ENCODE results near the gene SPRTN.
"Not testable (repeated sequence)": the region's sequence is repeated elsewhere in the genome, so short reads cannot be mapped to it uniquely, and the experiment has no call there.

SPRTN gene

DNA sequence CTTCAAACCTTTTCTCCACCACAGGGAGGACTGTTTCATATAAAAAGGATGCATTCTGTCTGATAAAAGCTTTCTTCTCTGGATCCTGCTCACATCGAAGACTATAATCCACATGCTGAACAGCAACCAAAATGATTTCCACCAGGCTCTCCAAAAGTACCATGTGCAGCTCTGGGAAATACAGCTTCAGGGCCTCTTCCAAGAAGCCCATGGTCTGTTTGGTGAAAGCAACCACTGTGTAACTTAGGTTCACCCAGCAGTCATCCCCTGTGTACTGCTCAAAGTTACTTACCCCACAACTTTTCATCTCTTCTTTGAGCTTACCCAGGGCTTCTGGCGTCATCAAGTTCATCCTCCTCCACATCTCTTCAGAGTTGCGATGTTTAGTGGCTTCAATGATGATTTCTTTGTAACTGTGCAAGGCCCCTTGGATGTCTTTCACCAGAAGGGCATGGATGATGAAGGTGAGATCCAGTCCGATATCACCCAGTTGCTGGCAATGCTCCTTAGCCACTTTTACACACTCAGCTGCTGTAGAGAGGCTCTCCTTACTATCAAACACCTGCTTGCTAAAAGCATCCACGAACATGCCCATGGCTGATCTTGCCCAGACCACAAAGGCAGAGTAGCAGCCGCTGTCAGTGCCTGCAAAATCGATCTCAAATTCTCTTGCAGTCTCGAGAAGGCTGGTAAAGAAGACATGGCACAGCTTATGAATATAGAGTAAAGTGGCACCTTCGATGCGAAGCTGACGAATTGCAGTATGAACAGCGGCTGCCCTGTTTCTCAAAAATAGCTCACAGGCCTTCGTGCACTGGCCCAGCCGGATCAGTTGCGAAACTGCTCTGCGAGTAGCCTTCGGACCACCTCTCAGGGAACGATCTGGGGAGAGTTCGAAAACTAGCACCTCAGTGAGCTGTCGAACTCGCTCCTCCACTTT is 2.2 kb upstream of the SPRTN start:
- no peak for DNase-seq (ENCODE audit: low spot score)
- Histone ChIP-seq H3K4me3 (peak overlapping the region; percentile 92), H3K27ac (no peak overlapping the region)
- no peak for TF ChIP-seq CTCF (IDR thresholded peaks at IDR 0.05)

- peak overlapping the region; percentile 91 to 93 for H3K27ac ChIP-seq
These were observed 1.0 kb upstream of the SPRTN start for GRCh38 chr1:231337043-231337471.

DNA sequence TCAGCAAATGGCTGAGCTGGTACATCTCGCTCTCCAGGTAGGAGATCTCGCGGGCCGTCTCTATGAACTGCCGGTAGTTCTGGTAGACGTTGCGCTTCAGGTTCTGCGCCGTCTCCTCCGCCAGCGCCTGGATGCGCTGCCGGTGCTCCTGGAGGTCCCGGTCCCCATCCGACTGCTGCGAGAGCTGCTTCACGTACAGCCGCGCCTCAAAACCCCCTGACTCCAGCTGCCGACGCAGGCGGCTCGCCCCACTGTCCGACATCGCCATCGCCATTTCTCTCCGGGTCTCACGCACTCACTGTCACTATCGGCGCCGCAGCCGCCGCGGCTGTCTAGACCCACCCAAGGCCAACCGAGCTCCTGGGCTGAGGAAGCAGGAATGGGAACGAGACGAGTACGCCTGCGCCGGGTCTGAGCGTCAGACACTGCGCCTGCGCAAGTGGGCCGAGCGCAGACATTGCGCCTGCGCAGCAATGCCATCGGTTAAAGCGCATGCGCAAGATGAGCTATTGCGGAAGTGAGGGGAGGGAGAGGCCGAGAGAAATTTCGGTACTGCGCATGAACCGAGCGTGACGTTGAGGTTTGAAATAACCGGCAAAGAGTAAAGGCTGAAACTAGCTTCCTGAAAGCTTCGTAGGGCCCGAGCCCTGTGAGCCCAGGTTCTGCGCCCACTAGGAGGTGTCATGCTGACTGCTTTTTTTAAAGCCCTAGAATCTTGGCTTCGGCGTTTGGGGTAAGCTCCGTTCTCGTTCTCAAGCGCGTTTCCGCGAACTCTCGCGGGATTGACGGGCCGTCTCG is 422 bp upstream of the SPRTN start, which contains the start of gene EXOC8:
EXOC8 (minus strand) TSS at position 381 of the 798 bp plus-strand sequence; CDS start at position 274, 107 bp downstream.
- DNase-seq (ENCODE audit: low spot score), result peak; percentile 98
- H3K27ac ChIP-seq, result peak within 1 kb of the TSS; percentile 91 to 93
- no peak for TF ChIP-seq CTCF (IDR thresholded peaks at IDR 0.05)
- H3K4me3 ChIP-seq, result peak within 1 kb of the TSS; percentile 92

More at GRCh38 chr1:231337043-231337471, 1.0 kb upstream of the SPRTN start:
- H3K4me3 ChIP-seq, result peak overlapping the region; percentile 92
- no peak for DNase-seq (ENCODE audit: low spot score)
- TF ChIP-seq CTCF (IDR thresholded peaks at IDR 0.05), result no peak

DNA sequence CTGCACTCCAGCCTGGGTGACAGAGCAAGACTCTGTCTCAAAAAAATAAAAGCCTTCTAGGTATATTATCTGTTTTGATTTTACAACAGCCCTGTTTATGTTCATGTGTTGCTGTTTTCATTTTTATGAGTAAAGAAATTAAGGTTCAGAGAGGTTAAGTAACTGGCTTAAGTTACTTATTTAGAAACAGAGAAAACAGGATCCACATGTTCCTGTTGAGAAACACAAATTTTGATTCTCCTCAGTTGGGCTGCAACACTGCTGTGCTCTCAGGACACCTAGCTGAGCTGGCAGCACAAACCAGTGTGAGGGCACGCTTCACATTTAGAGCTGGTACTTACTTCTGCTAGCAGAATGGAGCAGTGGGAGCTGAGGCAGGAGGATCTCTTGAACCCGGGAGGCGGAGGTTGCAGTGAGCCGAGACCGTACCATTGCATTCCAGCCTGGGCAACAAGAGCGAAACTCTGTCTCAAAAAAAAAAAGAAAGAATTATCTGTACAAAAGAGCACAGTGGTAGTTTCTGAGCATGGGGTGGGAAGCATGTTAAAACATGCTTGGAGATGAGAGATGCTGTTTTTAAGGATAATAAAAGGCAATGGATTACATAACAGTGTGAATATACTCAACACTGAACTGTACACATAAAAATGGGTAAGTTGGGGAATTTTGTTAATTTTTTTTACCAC is 2.4 kb downstream of the SPRTN start:
- TF ChIP-seq CTCF (IDR thresholded peaks at IDR 0.05), result no peak
- no peak for DNase-seq (ENCODE audit: low spot score)
- Histone ChIP-seq H3K4me3 (no peak overlapping the region), H3K27ac (no peak overlapping the region)

GRCh38 chr1:231347961-231348360 is 9.9 kb downstream of the SPRTN start:
- no peak overlapping the region for H3K27ac ChIP-seq
- no peak overlapping the region for H3K4me3 ChIP-seq
- TF ChIP-seq CTCF (IDR thresholded peaks at IDR 0.05), result no peak
- no peak for DNase-seq (ENCODE audit: low spot score)

- TF ChIP-seq CTCF (IDR thresholded peaks at IDR 0.05), result no peak
- H3K27ac ChIP-seq, result no peak overlapping the region
- no peak for DNase-seq (ENCODE audit: low spot score)
- H3K4me3 ChIP-seq, result no peak overlapping the region
These were observed 10.3 kb downstream of the SPRTN start for GRCh38 chr1:231348442-231348841.

- not testable (repeated sequence) for H3K27ac ChIP-seq; H3K4me3 ChIP-seq; DNase-seq (ENCODE audit: low spot score)
These were observed 10.8 kb downstream of the SPRTN start for GRCh38 chr1:231348856-231349255.
